K562 (cell line): ENCODE measurements around the gene PBX1. TPM values are rescaled to one million over a fixed set of nuclear protein-coding genes. Genes with fewer than 3 reads are reported as not detected.

Experiments
- CCNT2 ChIP-seq: IDR thresholded peaks from 2 replicates; pipeline ENCODE4 v1.6.1; 2011; ENCODE audit warnings: borderline replicate concordance, low read depth, mild to moderate bottlenecking, moderate library complexity, mixed read lengths, low read length; ENCODE audit not compliant: insufficient read length; ENCODE audit errors: extremely low read depth
- CHAMP1 ChIP-seq: fragments of 450-650 bp; IDR thresholded peaks from 2 replicates; pipeline ENCODE4 v1.6.1; 2016; ENCODE audit warnings: mild to moderate bottlenecking
- EP300 ChIP-seq: IDR thresholded peaks from 2 replicates; pipeline ENCODE4 v1.6.1; 2012; ENCODE audit warnings: low read length, improper control_type of control experiment
- ESRRB ChIP-seq: fragments of 250-450 bp; sonication (Bioruptor Pico); IDR thresholded peaks from 2 replicates; pipeline ENCODE4 v1.5.0; 2020; ENCODE audit warnings: mild to moderate bottlenecking, moderate library complexity, borderline replicate concordance
- ETV5 ChIP-seq: sonication (generic); formaldehyde crosslinking; IDR thresholded peaks from 2 replicates; pipeline ENCODE4 v1.4.0; 2020; ENCODE audit warnings: low read depth, mild to moderate bottlenecking, missing genetic modification reagents
- FOXM1 ChIP-seq, 2 experiments: fragments of 450-650 bp in 1 of 2; sonication (generic) in 1 of 2; formaldehyde crosslinking in 1 of 2; IDR thresholded peaks; 2 replicates each; pipeline versions ENCODE4 v1.6.1 to v1.9.0; 2017 to 2022; ENCODE audit warnings: low read depth in 2 of 2, mild to moderate bottlenecking in 2 of 2, missing genetic modification reagents in 1 of 2, moderate library complexity in 1 of 2
- HMGN3 ChIP-seq: IDR thresholded peaks from 2 replicates; pipeline ENCODE4 v1.6.1; 2011; ENCODE audit warnings: borderline replicate concordance, low read depth, mild to moderate bottlenecking, mixed read lengths, low read length; ENCODE audit not compliant: insufficient read length; ENCODE audit errors: extremely low read depth
- IFI16 ChIP-seq: fragments of 250-450 bp; sonication (Bioruptor Pico); IDR thresholded peaks from 2 replicates; pipeline ENCODE4 v2.1.2; 2022; ENCODE audit warnings: mild to moderate bottlenecking, inconsistent platforms
- JUN ChIP-seq, 2 experiments: sonication (generic) in 1 of 2; formaldehyde crosslinking in 1 of 2; IDR thresholded peaks; 2 replicates each; pipeline versions ENCODE4 v1.6.1 to v1.8.0; 2012 to 2022; ENCODE audit warnings: borderline replicate concordance in 2 of 2, mild to moderate bottlenecking in 2 of 2, improper control_type of control experiment in 1 of 2, low read depth in 1 of 2, low read length in 1 of 2, missing genetic modification reagents in 1 of 2
- KLF16 ChIP-seq: IDR thresholded peaks from 2 replicates; pipeline ENCODE4 v1.6.1; 2016; ENCODE audit warnings: antibody characterized with exemption
- LEF1 ChIP-seq: fragments of 450-650 bp; IDR thresholded peaks from 2 replicates; pipeline ENCODE4 v1.6.1; 2016; ENCODE audit warnings: mild to moderate bottlenecking
- MTA1 ChIP-seq: fragments of 450-650 bp; IDR thresholded peaks from 2 replicates; pipeline ENCODE4 v1.6.1; 2017; ENCODE audit warnings: borderline replicate concordance
- NCOR1 ChIP-seq: fragments of 450-650 bp; IDR thresholded peaks from 2 replicates; pipeline ENCODE4 v1.6.1; 2016; ENCODE audit warnings: mild to moderate bottlenecking, moderate library complexity
- NFIC ChIP-seq: fragments of 450-650 bp; IDR thresholded peaks from 2 replicates; pipeline ENCODE4 v1.6.1; 2017; ENCODE audit warnings: mild to moderate bottlenecking, inconsistent platforms
- PML ChIP-seq: IDR thresholded peaks from 2 replicates; pipeline ENCODE4 v1.6.1; 2012; ENCODE audit warnings: low read length, inconsistent platforms
- RBBP5 ChIP-seq: fragments of 200-600 bp; sonication (generic); IDR thresholded peaks from 2 replicates; pipeline ENCODE4 v1.6.1; 2012; ENCODE audit warnings: borderline replicate concordance, mild to moderate bottlenecking, low read length, control low read depth, inconsistent platforms; ENCODE audit not compliant: insufficient read depth, poor library complexity, severe bottlenecking
- SMAD4 ChIP-seq: fragments of 250-450 bp; sonication (Bioruptor Pico); conservative IDR thresholded peaks from 2 replicates; pipeline ENCODE4 v1.8.0; 2021; ENCODE audit warnings: inconsistent platforms, mild to moderate bottlenecking, moderate library complexity
- SMARCE1 ChIP-seq: fragments of 450-650 bp; IDR thresholded peaks from 2 replicates; pipeline ENCODE4 v1.7.1; 2016; ENCODE audit warnings: mild to moderate bottlenecking
- SOX6 ChIP-seq: fragments of 450-650 bp; IDR thresholded peaks from 2 replicates; pipeline ENCODE4 v1.6.1; 2014; ENCODE audit warnings: mild to moderate bottlenecking
- TRIM24 ChIP-seq, 2 experiments: fragments of 450-650 bp; IDR thresholded peaks; 2 replicates each; pipeline ENCODE4 v1.6.1; 2016
- ZBTB11 ChIP-seq, 3 experiments: fragments of 200-800 bp in 1 of 3; fragments of 250-450 bp in 1 of 3; fragments of 450-650 bp in 1 of 3; sonication (Bioruptor Pico) in 1 of 3; sonication (Bioruptor generic) in 1 of 3; formaldehyde crosslinking in 1 of 3; IDR thresholded peaks; 2 replicates each; pipeline versions ENCODE4 v1.6.1 to v1.8.0; 2016 to 2022; ENCODE audit warnings: mild to moderate bottlenecking in 2 of 3, missing genetic modification characterization in 2 of 3, missing compliant biosample characterization in 1 of 3, moderate library complexity in 1 of 3
- polyA plus RNA-seq, 8 experiments: library from polyadenylated mRNA; depleted of rRNA in 4 of 8; stranded (reverse) in 5 of 8; unstranded in 3 of 8; fragments of >200 nt; fragmentation: Nextera tagmentation in 2 of 8; fragmentation: Illumina TruSeq in 1 of 8; extraction: Ambion mirVana in 2 of 8; extraction: Trizol in 1 of 8; gene quantifications; 2 replicates each; pipeline versions ENCODE4 v1.2.1 to v1.2.3, GENCODE V29; 2011 to 2014; ENCODE audit warnings: inconsistent platforms in 1 of 8, missing spikeins in 1 of 8
- total RNA-seq, 7 experiments: library from RNA; depleted of rRNA in 6 of 7; stranded (reverse); fragments of >200 nt in 6 of 7; fragmentation: Illumina TruSeq in 2 of 7; extraction: Trizol in 2 of 7; gene quantifications; 2 replicates each; pipeline versions ENCODE4 v1.2.1 to v1.2.3, GENCODE V29; 2011 to 2021; ENCODE audit warnings: low replicate concordance in 1 of 7

PBX1 gene
- total and polyA plus RNA-seq, 9 of the 15 experiments (the other 6 are each of a cell fraction or from before 2014, with no cell fraction given): 0.03 to 0.62 (median 0.17) TPM

GRCh38 chr1:164774819-164775654 is 216.1 kb downstream of the PBX1 start (continued):
- TF ChIP-seq CHAMP1: peak; percentile 14; the same call in 1 of the 2 replicates
- TF ChIP-seq ETV5: peak; percentile 32; the same call in 1 of the 2 replicates
- peak; percentile 66; the same call in 1 of the 2 replicates for TF ChIP-seq FOXM1 (IDR thresholded peaks at IDR 0.05; ENCODE audit: low read depth)
- TF ChIP-seq FOXM1 (CRISPR knock-in tag; IDR thresholded peaks at IDR 0.05; ENCODE audit: low read depth): no peak
- TF ChIP-seq SMAD4 (CRISPR knock-in tag): peak; percentile 35; the same call in 1 of the 2 replicates
- TF ChIP-seq CCNT2: peak; percentile 82
- TF ChIP-seq RBBP5: peak; percentile 29
- TF ChIP-seq HMGN3: peak; percentile 33
- TF ChIP-seq LEF1: 0 out of 2 replicates have a peak, but pooled peaks have one; percentile 30
- no peak for TF ChIP-seq JUN (IDR thresholded peaks at IDR 0.05; ENCODE audit: borderline replicate concordance, low read depth, low read length)
- TF ChIP-seq JUN (CRISPR knock-in tag; IDR thresholded peaks at IDR 0.05; ENCODE audit: borderline replicate concordance): no peak
- TF ChIP-seq PML: peak; percentile 84
- peak; percentile 73 for TF ChIP-seq SOX6
- no peak for TF ChIP-seq ESRRB (CRISPR knock-in tag)
- peak; percentile 53; the same call in 1 of the 2 replicates for TF ChIP-seq NCOR1
- peak; percentile 63 for TF ChIP-seq KLF16
- no peak for TF ChIP-seq IFI16 (CRISPR knock-in tag)
- peak; percentile 64 for TF ChIP-seq EP300
- peak; percentile 43 for TF ChIP-seq NFIC
- 0 out of 4 replicates have a peak, but pooled peaks of 1 of the 2 experiments have one; percentile 44 for TF ChIP-seq TRIM24 (IDR thresholded peaks at IDR 0.05)
- TF ChIP-seq SMARCE1: peak; percentile 90
- 0 out of 6 replicates have a peak, but pooled peaks of 1 of the 3 experiments have one; percentile 30 for TF ChIP-seq ZBTB11 (CRISPR knock-in tag; IDR thresholded peaks at IDR 0.05)
- no peak for TF ChIP-seq MTA1
